ENCODE results near the gene SART1. TPM values are rescaled to one million over a fixed set of nuclear protein-coding genes. Genes with fewer than 3 reads are reported as not detected.

SART1 gene
- total and polyA plus RNA-seq, 2 donors (not counting 1 experiment from before 2014, with no cell fraction given), result 17.4 to 43.3 TPM

GRCh38 chr11:65945941-65946558 lies 15.5 kb upstream of the SART1 start:
- Histone ChIP-seq H2AFZ (ENCODE audit: low read length) (no peak overlapping the region), H3K9ac (ENCODE audit: insufficient read depth, low read length) (no peak overlapping the region), H3K9me3 (ENCODE audit: control insufficient read depth, insufficient read depth, low read depth, low read length) (no peaks in the 10 kb centered on the region), H3K4me3 (replicated peaks in 1 of 4; ENCODE audit: control extremely low read depth in 1 of 4, insufficient read depth in 1 of 4, low read depth in 3 of 4, low read length in 4 of 4) (no peak overlapping the region), H3K4me2 (ENCODE audit: extremely low read depth, insufficient read depth, low read length) (no peak overlapping the region), H3K79me2 (ENCODE audit: control insufficient read depth, insufficient read depth, low read length) (no peaks in the 10 kb centered on the region), H4K20me1 (ENCODE audit: control insufficient read depth, extremely low read depth, insufficient read depth, low read length) (no peaks in the 10 kb centered on the region), H3K27me3 (ENCODE audit: control insufficient read depth, insufficient read depth, low read length) (no peaks in the 10 kb centered on the region), H3K4me1 (ENCODE audit: control insufficient read depth, extremely low read depth, insufficient read depth, low read length) (peaks cover 5% of the 10 kb centered on the region), H3K36me3 (ENCODE audit: control insufficient read depth, insufficient read depth, low read length) (no peaks in the 10 kb centered on the region), H3K27ac (ENCODE audit: insufficient read depth, low read length) (no peak overlapping the region)
- TF ChIP-seq CTCF (conservative IDR thresholded peaks at IDR 0.05 in 1 of 2, IDR thresholded peaks at IDR 0.05 in 1 of 2; ENCODE audit: low read depth in 1 of 2, low read length in 2 of 2), result no peak
- TF ChIP-seq EZH2 (IDR thresholded peaks at IDR 0.05; ENCODE audit: low read length, missing control alignments), result no peak
- no peak for DNase-seq (ENCODE audit: low read depth in 2 of 2)

- Histone ChIP-seq H3K4me2 (ENCODE audit: extremely low read depth, insufficient read depth, low read length) (no peak overlapping the region), H4K20me1 (ENCODE audit: control insufficient read depth, extremely low read depth, insufficient read depth, low read length) (no peaks in the 10 kb centered on the region), H3K4me3 (replicated peaks in 1 of 4; ENCODE audit: control extremely low read depth in 1 of 4, insufficient read depth in 1 of 4, low read depth in 3 of 4, low read length in 4 of 4) (no peak overlapping the region), H3K9ac (ENCODE audit: insufficient read depth, low read length) (no peak overlapping the region), H2AFZ (ENCODE audit: low read length) (no peak overlapping the region), H3K79me2 (ENCODE audit: control insufficient read depth, insufficient read depth, low read length) (no peaks in the 10 kb centered on the region), H3K36me3 (ENCODE audit: control insufficient read depth, insufficient read depth, low read length) (no peaks in the 10 kb centered on the region), H3K4me1 (ENCODE audit: control insufficient read depth, extremely low read depth, insufficient read depth, low read length) (peaks cover under 1% of the 10 kb centered on the region), H3K27me3 (ENCODE audit: control insufficient read depth, insufficient read depth, low read length) (no peaks in the 10 kb centered on the region), H3K27ac (ENCODE audit: insufficient read depth, low read length) (no peak overlapping the region), H3K9me3 (ENCODE audit: control insufficient read depth, insufficient read depth, low read depth, low read length) (no peaks in the 10 kb centered on the region)
- no peak for DNase-seq (ENCODE audit: low read depth in 2 of 2)
- TF ChIP-seq CTCF (conservative IDR thresholded peaks at IDR 0.05 in 1 of 2, IDR thresholded peaks at IDR 0.05 in 1 of 2; ENCODE audit: low read depth in 1 of 2, low read length in 2 of 2) (no peak), EZH2 (IDR thresholded peaks at IDR 0.05; ENCODE audit: low read length, missing control alignments) (no peak)
Observed at GRCh38 chr11:65946655-65947054, 14.9 kb upstream of the SART1 start.

- H3K9ac ChIP-seq (ENCODE audit: insufficient read depth, low read length), result no peak overlapping the region
- H3K4me3 ChIP-seq (replicated peaks in 1 of 4; ENCODE audit: control extremely low read depth in 1 of 4, insufficient read depth in 1 of 4, low read depth in 3 of 4, low read length in 4 of 4), result no peak overlapping the region
- no peaks in the 10 kb centered on the region for H4K20me1 ChIP-seq (ENCODE audit: control insufficient read depth, extremely low read depth, insufficient read depth, low read length)
- no peaks in the 10 kb centered on the region for H3K79me2 ChIP-seq (ENCODE audit: control insufficient read depth, insufficient read depth, low read length)
- H2AFZ ChIP-seq (ENCODE audit: low read length), result peak overlapping the region; percentile 20
- H3K4me1 ChIP-seq (ENCODE audit: control insufficient read depth, extremely low read depth, insufficient read depth, low read length), result no peaks in the 10 kb centered on the region
- no peaks in the 10 kb centered on the region for H3K36me3 ChIP-seq (ENCODE audit: control insufficient read depth, insufficient read depth, low read length)
- no peak overlapping the region for H3K4me2 ChIP-seq (ENCODE audit: extremely low read depth, insufficient read depth, low read length)
- TF ChIP-seq CTCF (conservative IDR thresholded peaks at IDR 0.05 in 1 of 2, IDR thresholded peaks at IDR 0.05 in 1 of 2; ENCODE audit: low read depth in 1 of 2, low read length in 2 of 2) (no peak), EZH2 (IDR thresholded peaks at IDR 0.05; ENCODE audit: low read length, missing control alignments) (no peak)
- H3K27ac ChIP-seq (ENCODE audit: insufficient read depth, low read length), result no peak overlapping the region
- no peaks in the 10 kb centered on the region for H3K27me3 ChIP-seq (ENCODE audit: control insufficient read depth, insufficient read depth, low read length)
- no peak for DNase-seq (ENCODE audit: low read depth in 2 of 2)
- no peaks in the 10 kb centered on the region for H3K9me3 ChIP-seq (ENCODE audit: control insufficient read depth, insufficient read depth, low read depth, low read length)
Observed at GRCh38 chr11:65947133-65947532, 14.4 kb upstream of the SART1 start.
